ENCODE measurements around the gene BICC1. TPM values are rescaled to one million over a fixed set of nuclear protein-coding genes. Genes with fewer than 3 reads are reported as not detected.
"Not testable (repeated sequence)": the region's sequence is repeated elsewhere in the genome, so short reads cannot be mapped to it uniquely, and the experiment has no call there.

BICC1 gene
- total RNA-seq, 2 donors from 2014 or later, result 8.3 to 15.7 TPM

DNA sequence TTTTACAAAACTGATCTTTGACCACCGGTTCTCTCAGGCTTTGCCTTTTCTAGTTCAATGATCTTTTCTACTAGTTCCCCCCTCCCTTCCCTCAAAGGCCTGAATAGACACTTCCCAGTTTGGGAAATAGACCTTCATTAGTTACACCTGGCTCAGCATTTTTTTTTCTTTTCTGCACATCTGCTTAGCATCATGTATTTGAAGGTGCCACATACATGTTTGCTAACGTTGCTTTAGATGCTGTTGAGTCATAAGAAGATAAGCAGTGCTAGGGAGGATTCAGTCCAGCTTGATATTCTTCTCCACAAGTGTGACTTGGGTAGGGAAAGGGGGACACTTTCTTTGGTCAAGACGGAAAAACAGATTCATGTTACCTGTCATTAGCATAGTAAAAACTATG is 78.3 kb downstream of the BICC1 start:
- no peak for DNase-seq (ENCODE audit: low spot score)
- Histone ChIP-seq H3K4me1 (peaks cover 0 to 8% of the 10 kb centered on the region in 2 donors), H3K9me3 (no peaks in the 10 kb centered on the region), H3K27me3 (no peaks in the 10 kb centered on the region), H3K4me3 (no peak overlapping the region), H3K36me3 (no peaks in the 10 kb centered on the region), H3K27ac (peak overlapping the region in 1 of 2 donors; percentile 25)
- TF ChIP-seq CTCF (IDR thresholded peaks at IDR 0.05), result no peak

GRCh38 chr10:58593008-58593407 is 80.3 kb downstream of the BICC1 start:
- Histone ChIP-seq H3K4me1 (peaks cover 0 to 8% of the 10 kb centered on the region in 2 donors), H3K4me3 (no peak overlapping the region), H3K27ac (no peak overlapping the region), H3K27me3 (no peaks in the 10 kb centered on the region), H3K36me3 (no peaks in the 10 kb centered on the region), H3K9me3 (peaks cover 0 to 10% of the 10 kb centered on the region in 2 donors)
- DNase-seq (ENCODE audit: low spot score), result no peak
- TF ChIP-seq CTCF (IDR thresholded peaks at IDR 0.05), result no peak

DNA sequence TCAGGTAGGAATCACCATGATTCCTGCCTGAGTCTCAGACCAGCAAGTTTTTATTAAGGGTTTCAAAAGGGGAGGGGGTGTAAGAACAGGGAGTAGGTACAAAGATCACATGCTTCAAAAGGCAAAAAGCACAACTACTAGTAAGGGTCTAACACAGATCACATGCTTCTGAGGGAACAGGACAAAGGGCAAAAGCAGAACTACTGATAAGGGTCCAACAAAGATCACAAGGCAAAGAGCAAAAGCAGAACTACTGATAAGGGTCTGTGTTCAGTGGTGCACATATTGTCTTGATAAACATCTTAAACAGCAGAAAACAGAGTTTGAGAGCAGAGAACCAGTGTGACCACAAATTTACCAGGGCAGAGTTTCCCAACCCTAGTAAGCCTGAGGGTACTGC is 84.5 kb downstream of the BICC1 start:
- H3K27ac ChIP-seq; H3K4me3 ChIP-seq; DNase-seq (ENCODE audit: low spot score); H3K36me3 ChIP-seq; H3K27me3 ChIP-seq; H3K4me1 ChIP-seq: not testable (repeated sequence)
- peaks cover 0 to 18% of the 10 kb centered on the region in 2 donors for H3K9me3 ChIP-seq

DNA sequence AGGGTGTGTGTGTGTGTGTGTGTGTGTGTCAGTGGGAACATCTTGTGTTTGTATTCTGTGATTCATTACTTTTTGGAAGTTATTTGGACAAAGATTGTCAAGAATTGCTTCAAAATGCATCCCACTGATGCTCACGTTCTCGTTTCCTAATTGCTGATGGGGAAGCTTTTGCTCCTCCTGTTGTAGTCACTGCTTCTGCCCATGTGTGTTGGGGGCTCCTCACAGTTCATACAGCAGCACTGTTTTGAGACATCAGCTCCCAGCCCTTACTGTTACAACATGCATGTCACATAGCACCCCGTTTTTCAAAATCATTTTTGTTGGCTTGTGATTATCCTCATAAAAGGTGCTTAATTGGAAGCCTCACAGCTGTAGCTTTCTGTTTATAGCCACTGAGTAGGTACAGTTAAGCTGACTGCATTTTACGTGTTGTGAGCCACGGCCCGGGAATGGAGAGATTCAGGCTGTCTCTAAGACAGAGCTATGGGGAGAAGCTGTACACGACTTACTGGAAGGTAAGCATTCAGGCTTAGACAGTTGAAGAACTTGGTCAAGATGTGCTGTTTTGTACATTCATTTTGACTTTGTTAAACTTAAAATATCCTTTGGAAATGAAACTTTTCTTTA is 87.4 kb downstream of the BICC1 start:
- no peak for DNase-seq (ENCODE audit: low spot score)
- TF ChIP-seq CTCF (IDR thresholded peaks at IDR 0.05), result no peak
- H3K9me3 ChIP-seq, result peaks cover 0 to 18% of the 10 kb centered on the region in 2 donors
- H3K4me1 ChIP-seq, result no peaks in the 10 kb centered on the region
- H3K36me3 ChIP-seq, result no peaks in the 10 kb centered on the region
- H3K27me3 ChIP-seq, result no peaks in the 10 kb centered on the region
- H3K27ac ChIP-seq, result no peak overlapping the region
- H3K4me3 ChIP-seq, result no peak overlapping the region

DNA sequence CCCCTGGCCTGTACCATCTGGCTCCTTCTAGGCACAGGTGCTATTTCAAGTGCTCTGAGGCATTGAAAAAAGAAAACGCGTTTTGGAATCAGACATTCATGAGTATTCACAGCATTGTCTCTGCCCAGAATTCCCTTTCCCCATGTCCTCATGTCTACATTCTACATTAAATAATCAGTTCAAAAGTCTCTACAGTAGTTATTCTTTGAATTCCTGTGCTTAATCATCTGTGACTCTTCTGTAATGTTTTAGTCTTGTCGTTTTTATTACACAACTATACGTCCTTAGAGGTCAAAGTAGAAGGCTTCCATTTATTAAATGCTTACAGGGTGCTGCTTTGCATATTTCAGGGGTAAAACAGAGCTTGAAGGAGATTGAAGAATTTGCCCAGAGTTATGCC is 95.7 kb downstream of the BICC1 start:
- DNase-seq (ENCODE audit: low spot score), result no peak
- H3K27ac ChIP-seq, result no peak overlapping the region
- H3K27me3 ChIP-seq, result no peaks in the 10 kb centered on the region
- no peaks in the 10 kb centered on the region for H3K4me1 ChIP-seq
- no peak for TF ChIP-seq CTCF (IDR thresholded peaks at IDR 0.05)
- no peaks in the 10 kb centered on the region for H3K36me3 ChIP-seq
- no peaks in the 10 kb centered on the region for H3K9me3 ChIP-seq
- no peak overlapping the region for H3K4me3 ChIP-seq

DNA sequence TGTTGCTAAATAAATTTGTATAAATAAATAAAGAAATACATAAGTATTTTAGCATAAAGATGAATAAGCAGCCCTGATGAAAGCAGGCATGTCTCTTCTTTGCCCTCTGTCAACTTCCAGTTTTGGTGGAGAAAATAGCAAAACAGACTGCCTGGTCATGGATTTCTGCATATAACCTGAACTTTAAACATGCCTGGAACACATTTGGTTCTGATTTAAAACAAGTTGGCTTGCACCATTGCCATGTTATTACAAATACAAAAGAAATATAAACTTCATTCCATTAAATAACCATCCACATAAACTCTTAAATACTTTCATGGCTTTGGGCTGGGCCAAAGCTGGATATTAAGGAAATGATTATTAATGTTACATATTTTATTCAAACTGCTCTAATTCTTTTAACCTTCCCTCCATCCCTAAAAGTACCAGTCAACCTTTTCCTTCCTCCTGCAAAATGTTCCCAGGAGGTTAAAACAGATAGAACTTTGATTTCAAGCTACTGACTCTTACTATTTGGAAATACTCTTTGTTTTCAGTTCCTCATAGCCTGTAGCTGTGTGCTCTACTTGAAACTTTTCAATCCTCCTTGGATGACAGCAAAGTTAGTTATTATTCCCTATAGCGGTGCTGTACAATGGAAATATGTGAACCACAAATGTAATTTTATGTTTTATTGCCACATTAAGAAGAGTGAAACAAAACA is 96.3 kb downstream of the BICC1 start:
- no peak for TF ChIP-seq CTCF (IDR thresholded peaks at IDR 0.05)
- Histone ChIP-seq H3K27me3 (no peaks in the 10 kb centered on the region), H3K27ac (no peak overlapping the region), H3K4me1 (peaks cover 0 to under 1% of the 10 kb centered on the region in 2 donors), H3K4me3 (no peak overlapping the region), H3K36me3 (no peaks in the 10 kb centered on the region), H3K9me3 (no peaks in the 10 kb centered on the region)
- no peak for DNase-seq (ENCODE audit: low spot score)
